Activated naive CD4-positive, alpha-beta T cell treated with anti-CD3 and anti-CD28 coated beads, Interleukin-2, amount 50 U/mL, for 72 hours (primary cell): ENCODE data around the gene PPP1CA. TPM values are rescaled to one million over a fixed set of nuclear protein-coding genes. Genes with fewer than 3 reads are reported as not detected.
A peak's percentile ranks its signal among the peaks of the same experiment; 100 is the strongest.

Source experiments
- ATAC-seq, 2 donors: fragments of 150-1000 bp; cut with Tn5 transposase; 2 replicates each; pipeline ENCODE4 v1.10.0; 2021; ENCODE audit warnings: mild to moderate bottlenecking in 2 of 2, moderate library complexity in 2 of 2
- DNase-seq, 2 donors: peaks; one replicate each; pipeline ENCODE4 v3.0.0; 2021 to 2022; ENCODE audit warnings: low spot score in 2 of 2
- H3K27ac Mint-ChIP-seq, 2 donors: one replicate each; pipeline ENCODE4 v1.8.0; 2022; ENCODE audit warnings: mild to moderate bottlenecking in 2 of 2, mixed read lengths in 2 of 2
- H3K36me3 Mint-ChIP-seq, 2 donors: one replicate each; pipeline ENCODE4 v1.8.0; 2022; ENCODE audit warnings: mixed read lengths in 2 of 2
- H3K9me3 Mint-ChIP-seq, 2 donors: one replicate each; pipeline ENCODE4 v1.8.0; 2022; ENCODE audit warnings: mixed read lengths in 2 of 2
- total RNA-seq, 2 donors: library from RNA; stranded (reverse); gene quantifications; one replicate each; pipeline ENCODE4 v1.2.3, GENCODE V29; 2022

The PPP1CA gene
- total RNA-seq, 2 donors from 2014 or later = 238 to 253 TPM

- no peaks in the 10 kb centered on the region for H3K9me3 Mint-ChIP-seq
- ATAC-seq = no peak
- no peak overlapping the region for H3K27ac Mint-ChIP-seq
- DNase-seq = no peak
- H3K36me3 Mint-ChIP-seq = no peaks in the 10 kb centered on the region
Observed at GRCh38 chr11:67387069-67387468, 14.6 kb downstream of the PPP1CA start.

GRCh38 chr11:67384851-67385366 lies 16.7 kb downstream of the PPP1CA start:
- peak overlapping the region in 1 of 2 donors; percentile 22 for H3K27ac Mint-ChIP-seq
- H3K9me3 Mint-ChIP-seq = no peaks in the 10 kb centered on the region
- no peak for ATAC-seq
- H3K36me3 Mint-ChIP-seq = no peaks in the 10 kb centered on the region
- no peak for DNase-seq

DNA sequence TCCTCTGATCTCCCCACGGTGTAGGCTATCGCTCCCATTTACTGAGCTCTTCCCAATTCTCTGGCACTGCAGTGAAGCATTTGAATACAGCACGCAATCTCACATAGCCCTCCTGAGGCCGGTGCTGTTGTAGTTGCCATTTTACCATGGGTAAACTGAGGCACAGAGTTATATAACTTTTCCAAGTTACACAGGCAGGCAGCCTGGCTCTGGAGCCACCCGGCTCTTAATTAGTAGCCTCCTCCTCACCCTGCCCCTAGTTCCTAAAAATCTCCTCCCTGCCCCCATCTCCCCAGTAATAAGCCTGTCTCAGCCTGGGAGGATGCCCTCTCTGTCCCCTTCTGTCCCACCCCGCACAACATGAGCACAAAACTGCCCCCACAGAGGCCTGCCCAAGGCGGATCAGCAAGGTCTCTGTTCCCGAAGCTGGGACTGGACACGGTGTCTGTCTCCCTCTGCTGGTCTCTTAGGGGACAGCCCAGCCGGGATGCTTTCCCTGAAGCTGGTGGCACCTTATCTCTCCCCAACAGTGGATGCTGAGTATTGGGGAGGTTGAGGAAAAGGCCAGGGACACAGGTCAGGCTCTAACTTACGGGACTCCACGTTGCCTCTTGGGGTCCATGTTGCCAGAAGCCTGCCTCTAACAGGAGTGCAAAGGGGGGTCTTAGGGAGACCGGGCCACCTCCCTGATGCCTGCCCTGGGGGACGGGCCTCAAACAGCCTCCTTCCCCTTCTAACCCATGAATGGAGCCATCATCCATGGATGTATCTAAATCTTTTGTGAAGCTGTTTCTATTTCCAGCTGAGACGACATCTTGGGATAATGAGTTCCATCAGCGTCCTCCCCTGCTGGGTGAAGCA lies 19.2 kb downstream of the PPP1CA start:
- Mint-ChIP-seq H3K9me3 (no peaks in the 10 kb centered on the region), H3K36me3 (no peaks in the 10 kb centered on the region), H3K27ac (no peak overlapping the region)
- peak; percentile 93 to 95 for ATAC-seq
- DNase-seq = peak; percentile 82 to 86

DNA sequence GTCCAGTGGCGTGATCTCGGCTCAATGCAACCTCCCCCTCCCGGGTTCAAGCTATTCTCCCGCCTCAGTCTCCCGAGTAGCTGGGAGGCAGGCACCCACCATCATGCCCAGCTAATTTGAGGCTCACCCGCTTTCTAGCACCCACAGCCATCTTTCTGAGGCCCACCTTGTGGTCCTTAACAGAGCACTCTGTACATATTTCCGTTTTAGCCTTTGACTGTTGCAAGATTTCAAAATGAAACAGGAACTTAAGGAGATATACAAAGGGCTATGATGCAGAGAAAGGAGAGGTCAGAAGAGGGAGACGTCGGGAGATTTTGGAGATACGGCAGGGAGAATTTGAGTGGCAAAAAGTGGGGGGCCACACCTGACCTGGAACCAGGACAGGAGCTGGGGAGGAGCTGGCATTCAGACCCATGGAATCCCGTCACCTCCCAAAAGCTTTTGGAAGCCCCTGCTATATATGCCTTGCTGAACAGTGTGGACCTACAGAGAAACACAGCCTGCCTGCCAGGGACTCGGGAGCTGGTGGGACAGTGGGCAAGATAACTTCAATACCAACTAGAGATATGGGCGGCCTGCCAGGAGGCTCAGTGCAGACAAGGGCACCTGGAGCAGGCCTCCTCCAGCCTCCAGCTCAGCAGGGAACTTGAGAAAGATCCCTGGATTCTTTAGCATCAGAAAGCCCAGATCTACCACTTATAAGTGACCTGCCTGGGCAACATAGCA lies 20.2 kb downstream of the PPP1CA start:
- ATAC-seq = no peak
- Mint-ChIP-seq H3K9me3 (no peaks in the 10 kb centered on the region), H3K27ac (peak overlapping the region in 1 of 2 donors; percentile 59), H3K36me3 (no peaks in the 10 kb centered on the region)
- DNase-seq = no peak

- Mint-ChIP-seq H3K36me3 (no peaks in the 10 kb centered on the region), H3K27ac (no peak overlapping the region), H3K9me3 (no peaks in the 10 kb centered on the region)
- ATAC-seq (no peak), DNase-seq (no peak)
Observed at GRCh38 chr11:67379061-67380058, 22.3 kb downstream of the PPP1CA start.

- H3K9me3 Mint-ChIP-seq = no peaks in the 10 kb centered on the region
- H3K36me3 Mint-ChIP-seq = no peaks in the 10 kb centered on the region
- ATAC-seq (no peak), DNase-seq (no peak)
- H3K27ac Mint-ChIP-seq = no peak overlapping the region
Observed at GRCh38 chr11:67378544-67378943, 23.1 kb downstream of the PPP1CA start.

- no peak overlapping the region for H3K27ac Mint-ChIP-seq
- DNase-seq (no peak), ATAC-seq (no peak)
- no peaks in the 10 kb centered on the region for H3K36me3 Mint-ChIP-seq
- H3K9me3 Mint-ChIP-seq = no peaks in the 10 kb centered on the region
Observed at GRCh38 chr11:67376873-67377808, 24.5 kb downstream of the PPP1CA start.

DNA sequence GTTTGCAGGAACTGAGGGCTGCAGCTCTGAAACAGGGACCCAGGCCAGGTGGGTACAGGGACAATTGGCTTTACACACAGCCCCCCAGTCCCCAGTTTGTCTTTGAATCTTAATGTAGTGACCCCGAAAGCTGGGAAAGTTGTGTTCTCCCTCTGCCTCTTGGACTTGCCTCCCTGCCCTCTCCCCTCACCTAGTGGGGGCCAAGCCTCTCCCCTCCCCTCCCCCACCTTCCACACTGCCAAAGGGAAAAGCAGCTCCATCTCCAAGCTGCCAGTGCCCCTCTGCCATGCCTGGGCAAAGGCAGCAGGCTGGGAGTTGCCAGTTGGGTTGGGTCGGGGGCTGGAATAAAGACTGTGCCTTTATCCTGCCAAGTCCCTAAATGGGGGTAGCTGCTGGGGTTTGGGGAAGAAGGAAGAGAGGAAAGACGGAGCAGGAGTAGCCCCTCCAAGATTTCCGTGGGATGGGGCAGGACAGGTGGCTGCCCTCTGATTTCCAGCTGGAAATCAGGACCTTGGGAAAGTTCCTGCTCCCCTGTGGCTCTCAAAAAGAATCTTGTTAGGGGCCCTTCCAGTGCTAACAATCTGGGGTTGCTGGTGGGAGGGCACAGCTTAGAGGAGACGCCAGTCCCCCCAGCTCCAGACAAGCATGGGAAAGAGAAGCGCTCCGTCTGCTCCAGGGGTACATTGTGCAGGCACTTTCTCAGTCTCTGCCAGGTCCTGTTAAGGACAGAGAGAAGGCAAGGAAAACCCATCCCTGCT lies 25.4 kb downstream of the PPP1CA start:
- DNase-seq (no peak), ATAC-seq (no peak)
- Mint-ChIP-seq H3K27ac (no peak overlapping the region), H3K9me3 (no peaks in the 10 kb centered on the region), H3K36me3 (no peaks in the 10 kb centered on the region)

GRCh38 chr11:67375320-67376055 lies 26.2 kb downstream of the PPP1CA start:
- DNase-seq (no peak), ATAC-seq (no peak)
- Mint-ChIP-seq H3K36me3 (no peaks in the 10 kb centered on the region), H3K9me3 (no peaks in the 10 kb centered on the region), H3K27ac (no peak overlapping the region)

DNA sequence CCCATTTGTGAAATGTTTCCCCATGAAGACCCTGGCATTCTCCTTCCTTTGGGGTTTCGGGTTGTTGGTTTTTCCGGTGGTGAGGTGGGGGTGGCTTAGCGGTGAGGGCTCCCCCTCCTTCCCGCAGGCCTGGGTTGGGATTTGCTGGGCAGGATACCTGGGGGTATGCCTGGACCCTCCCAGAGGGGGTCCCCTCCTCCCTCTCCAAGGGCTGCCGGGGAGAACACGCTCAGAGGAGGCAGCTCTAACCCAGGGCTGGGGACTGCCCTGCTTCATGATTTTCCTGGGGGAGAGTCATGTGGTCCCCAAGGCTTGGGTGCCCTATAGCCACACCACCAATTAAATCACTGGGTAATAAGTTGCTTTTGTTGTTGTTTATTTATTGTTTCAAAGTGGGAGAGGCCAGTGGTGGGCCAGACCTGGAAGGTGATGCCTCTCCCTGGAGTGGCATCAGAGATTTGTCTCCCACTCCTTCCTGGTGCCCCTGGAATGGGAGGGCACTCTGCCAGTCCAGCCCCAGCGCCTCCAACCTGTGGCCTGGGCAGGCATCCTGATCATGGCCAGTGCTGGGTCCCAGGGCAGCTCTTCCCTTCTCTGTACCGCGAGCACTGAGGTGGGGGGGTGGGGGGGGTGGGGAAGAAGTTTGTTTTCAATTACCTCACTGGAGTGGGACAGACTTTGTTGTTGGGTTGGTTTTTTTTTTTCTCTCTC lies 26.9 kb downstream of the PPP1CA start:
- Mint-ChIP-seq H3K27ac (no peak overlapping the region), H3K36me3 (no peaks in the 10 kb centered on the region), H3K9me3 (no peaks in the 10 kb centered on the region)
- no peak for ATAC-seq
- no peak for DNase-seq

- peak; percentile 54 to 78 for DNase-seq
- H3K36me3 Mint-ChIP-seq = no peaks in the 10 kb centered on the region
Observed at GRCh38 chr11:67373648-67374570, 27.7 kb downstream of the PPP1CA start.

DNA sequence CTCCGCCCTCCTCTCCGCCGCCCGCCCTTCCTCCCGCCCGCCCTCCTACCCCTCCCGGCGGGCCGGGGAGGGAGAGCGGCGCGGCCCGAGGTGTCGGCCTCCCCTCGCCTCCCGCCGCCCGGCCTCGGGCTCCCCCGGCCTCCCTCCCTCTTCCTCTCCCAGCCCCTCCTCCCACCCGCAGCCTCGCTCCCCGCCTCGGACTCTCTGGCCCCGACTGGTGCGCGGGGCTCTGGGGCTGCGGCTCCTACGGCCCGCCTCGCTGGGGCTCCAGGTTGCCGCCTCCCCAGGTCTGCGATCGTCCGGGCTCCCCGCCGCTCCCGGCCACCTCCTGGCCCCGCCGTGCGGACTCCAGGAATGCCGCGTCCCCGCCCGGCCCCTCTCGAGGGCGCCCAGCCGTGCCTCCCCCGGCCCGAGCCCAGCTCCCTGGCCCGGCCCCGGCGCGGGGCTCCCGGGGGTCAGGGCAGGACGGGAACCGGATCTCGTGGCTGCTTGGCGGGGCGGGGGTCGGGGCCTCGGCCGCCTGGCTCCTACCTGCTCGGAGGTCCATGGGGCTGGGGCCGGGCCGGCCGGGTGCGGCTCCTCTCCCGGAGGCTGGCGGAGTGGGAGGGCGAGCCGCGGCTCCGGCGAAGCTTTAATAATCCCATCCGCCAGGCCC lies 28.5 kb downstream of the PPP1CA start, which contains the start of gene CLCF1:
Gene CLCF1, minus strand, starts transcription at position 606 of the 655 bp plus-strand sequence. Its CDS starts 59 bp downstream, at position 547.
- no peaks in the 10 kb centered on the region for H3K9me3 Mint-ChIP-seq
- ATAC-seq (peak; percentile 26 to 38), DNase-seq (no peak)
- no peaks in the 10 kb centered on the region for H3K36me3 Mint-ChIP-seq
- H3K27ac Mint-ChIP-seq = peak within 1 kb of the TSS in 1 of 2 donors; percentile 21

More at GRCh38 chr11:67373648-67374570, 27.7 kb downstream of the PPP1CA start:
- Mint-ChIP-seq H3K9me3 (no peaks in the 10 kb centered on the region), H3K27ac (peak overlapping the region in 1 of 2 donors; percentile 21)
- peak; percentile 59 to 80 for ATAC-seq
